ENCODE data around the gene MRPL55. TPM values are rescaled to one million over a fixed set of nuclear protein-coding genes. Genes with fewer than 3 reads are reported as not detected.

Gene MRPL55
- total and polyA plus RNA-seq, 2 of the 4 experiments (the other 2 are of a cell fraction) = 48.9 to 95.4 TPM

DNA sequence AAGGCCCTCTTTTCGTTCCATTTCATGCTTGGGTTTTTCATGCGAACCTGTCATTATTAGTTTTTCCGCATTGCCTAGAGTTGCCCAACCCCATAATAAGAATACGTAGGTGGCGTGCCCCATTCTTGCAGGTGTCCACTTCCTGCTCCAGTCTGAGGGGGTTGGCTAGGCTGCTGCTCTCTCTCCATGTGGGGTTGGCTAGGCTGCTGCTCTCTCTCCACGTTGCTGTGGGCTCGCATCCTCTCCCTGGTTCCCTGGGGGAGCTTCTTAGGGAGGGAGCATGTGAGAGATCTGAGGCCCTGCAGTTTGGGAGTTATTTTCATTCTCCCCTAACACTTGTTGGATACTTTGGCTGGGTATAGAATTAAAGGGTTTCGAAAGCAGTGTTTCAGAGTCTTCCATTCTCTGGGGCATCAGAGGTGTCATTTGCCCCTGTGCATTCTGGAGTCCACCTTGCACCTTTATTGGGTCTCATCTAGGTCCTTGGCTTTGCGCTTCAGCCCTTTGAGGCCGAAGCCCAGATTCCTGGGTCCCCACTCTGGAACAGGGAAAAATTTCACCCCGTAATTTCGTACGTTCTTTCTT is 14.6 kb downstream of the MRPL55 start:
- H4K91ac ChIP-seq (ENCODE audit: insufficient read depth, low read depth, low read length) = no peak overlapping the region
- peaks cover 100% of the 10 kb centered on the region for H4K20me1 ChIP-seq (ENCODE audit: insufficient read depth, low read length)
- H3K56ac ChIP-seq (ENCODE audit: extremely low read depth, insufficient read depth, low read length) = no peak overlapping the region
- no peak overlapping the region for H3K4ac ChIP-seq (ENCODE audit: low read depth, low read length)
- H3K14ac ChIP-seq (replicated peaks; ENCODE audit: low read depth, low read length) = no peak overlapping the region
- H3K23ac ChIP-seq (ENCODE audit: low read depth, low read length) = no peak overlapping the region
- WGBS, 2 experiments (ENCODE audit: extremely low coverage in 2 of 2, insufficient read length in 1 of 2) = 80% methylated on average over 1 of the region's 13 CpGs; no CpG with 5 or more reads in 1 of the 2 experiments
- no peak overlapping the region for H3K9ac ChIP-seq (ENCODE audit: low read depth, low read length)
- H2BK120ac ChIP-seq (ENCODE audit: low read depth, low read length) = no peak overlapping the region
- ChIA-PET POLR2A (ENCODE audit: unreplicated experiment) (no interaction called here), CTCF (no interaction called here)
- H2BK5ac ChIP-seq (ENCODE audit: low read depth, low read length, poor library complexity, severe bottlenecking) = no peak overlapping the region
- no TSS peak for BruUV-seq (replicated peaks)
- peaks cover 47% of the 10 kb centered on the region for H3K36me3 ChIP-seq (ENCODE audit: control insufficient read depth, insufficient read depth, low read length)
- no peak overlapping the region for H3K4me2 ChIP-seq (ENCODE audit: low read depth, low read length)
- no peak overlapping the region for H2BK15ac ChIP-seq (ENCODE audit: low read depth, low read length)
- H4K8ac ChIP-seq (ENCODE audit: low read depth in 2 of 2, low read length in 2 of 2) = no peak overlapping the region
- no peak overlapping the region for H3K27ac ChIP-seq (ENCODE audit: insufficient read depth, low read length)
- TF ChIP-seq BHLHE40 (IDR thresholded peaks at IDR 0.05; ENCODE audit: low read depth, low read length) (no peak), NFE2L2 (IDR thresholded peaks at IDR 0.05; ENCODE audit: low read depth, low read length) (no peak), FOS (IDR thresholded peaks at IDR 0.05; ENCODE audit: low read depth, low read length) (no peak), MAFK (IDR thresholded peaks at IDR 0.05; ENCODE audit: low read depth, low read length) (no peak), RAD21 (IDR thresholded peaks at IDR 0.05; ENCODE audit: low read length) (no peak), CEBPB (IDR thresholded peaks at IDR 0.05; ENCODE audit: low read depth, low read length) (no peak)
- TF ChIP-seq, protein P1, sequence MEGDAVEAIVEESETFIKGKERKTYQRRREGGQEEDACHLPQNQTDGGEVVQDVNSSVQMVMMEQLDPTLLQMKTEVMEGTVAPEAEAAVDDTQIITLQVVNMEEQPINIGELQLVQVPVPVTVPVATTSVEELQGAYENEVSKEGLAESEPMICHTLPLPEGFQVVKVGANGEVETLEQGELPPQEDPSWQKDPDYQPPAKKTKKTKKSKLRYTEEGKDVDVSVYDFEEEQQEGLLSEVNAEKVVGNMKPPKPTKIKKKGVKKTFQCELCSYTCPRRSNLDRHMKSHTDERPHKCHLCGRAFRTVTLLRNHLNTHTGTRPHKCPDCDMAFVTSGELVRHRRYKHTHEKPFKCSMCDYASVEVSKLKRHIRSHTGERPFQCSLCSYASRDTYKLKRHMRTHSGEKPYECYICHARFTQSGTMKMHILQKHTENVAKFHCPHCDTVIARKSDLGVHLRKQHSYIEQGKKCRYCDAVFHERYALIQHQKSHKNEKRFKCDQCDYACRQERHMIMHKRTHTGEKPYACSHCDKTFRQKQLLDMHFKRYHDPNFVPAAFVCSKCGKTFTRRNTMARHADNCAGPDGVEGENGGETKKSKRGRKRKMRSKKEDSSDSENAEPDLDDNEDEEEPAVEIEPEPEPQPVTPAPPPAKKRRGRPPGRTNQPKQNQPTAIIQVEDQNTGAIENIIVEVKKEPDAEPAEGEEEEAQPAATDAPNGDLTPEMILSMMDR (conservative IDR thresholded peaks at IDR 0.05; ENCODE audit: low read depth, low read length) = no peak
- H2AK5ac ChIP-seq (ENCODE audit: low read depth, low read length) = no peak overlapping the region
- peaks cover 14% of the 10 kb centered on the region for H3K4me1 ChIP-seq (ENCODE audit: control insufficient read depth, insufficient read depth, low read length)
- intact Hi-C loops (cut with micrococcal nuclease) = no loop called here
- H2AK9ac ChIP-seq (replicated peaks; ENCODE audit: low read depth, low read length, poor library complexity) = no peak overlapping the region
- no peaks in the 10 kb centered on the region for H3K27me3 ChIP-seq (ENCODE audit: control insufficient read depth, insufficient read depth, low read length)
- H3K9me1 ChIP-seq (ENCODE audit: insufficient read depth, low read length) = peaks cover 37% of the 10 kb centered on the region
- H3K4me3 ChIP-seq (ENCODE audit: insufficient read depth, low read depth, low read length) = no peak overlapping the region
- peaks cover 0 to 60% of the 10 kb centered on the region in 2 experiments; a peak in 3 of 4 replicates for H3K79me1 ChIP-seq (ENCODE audit: low read depth in 1 of 2, low read length in 2 of 2)
- DNase-seq (no peak), ATAC-seq (ENCODE audit: low read depth) (no peak)
- no peak overlapping the region for H4K5ac ChIP-seq (ENCODE audit: low read depth, low read length)
- H2BK20ac ChIP-seq (ENCODE audit: low read depth, low read length) = no peak overlapping the region
- H3K18ac ChIP-seq (ENCODE audit: low read depth, low read length) = no peak overlapping the region
- no peak overlapping the region for H2AFZ ChIP-seq (replicated peaks; ENCODE audit: low read length, poor library complexity)
- dilution Hi-C loops (cut with HindIII; ENCODE audit: low sequenced_read_pairs, unreplicated experiment) = no loop called here
- H3K9me3 ChIP-seq (ENCODE audit: control insufficient read depth, insufficient read depth, low read length) = peaks cover 9% of the 10 kb centered on the region; the same call in 1 of the 2 replicates
- in situ Hi-C loops (cut with MboI; ENCODE audit: low sequenced_read_pairs) = no loop called here
